PFSK-1 (cell line): ENCODE results near the gene AGPAT3.

ENCODE experiments used
- FOXP2 ChIP-seq: optimal IDR thresholded peaks from 2 replicates; pipeline ENCODE3; 2011; ENCODE audit warnings: borderline replicate concordance, control low read depth, inconsistent platforms; ENCODE audit not compliant: insufficient read depth; ENCODE audit errors: extremely low read length, extremely low read depth
- POLR2AphosphoS5 ChIP-seq: IDR thresholded peaks from 2 replicates; pipeline ENCODE4 v1.6.1; 2012; ENCODE audit warnings: low read depth, mild to moderate bottlenecking, control low read depth, low read length, moderate library complexity
- SIN3A ChIP-seq: IDR thresholded peaks from 2 replicates; pipeline ENCODE4 v1.6.1; 2012; ENCODE audit warnings: mild to moderate bottlenecking, low read length, moderate library complexity, borderline replicate concordance; ENCODE audit not compliant: insufficient read depth
- TAF1 ChIP-seq: IDR thresholded peaks from 2 replicates; pipeline ENCODE4 v1.6.1; 2012; ENCODE audit warnings: low read length, control low read depth, borderline replicate concordance; ENCODE audit not compliant: insufficient read depth
- TF ChIP-seq, protein P1 (sequence below), 2 experiments: IDR thresholded peaks; 2 replicates each; pipeline versions ENCODE4 v1.6.1 to v1.8.0; 2011 to 2012; ENCODE audit warnings: low read depth in 2 of 2, low read length in 2 of 2, control low read depth in 1 of 2, inconsistent platforms in 1 of 2, mild to moderate bottlenecking in 1 of 2, moderate library complexity in 1 of 2; ENCODE audit not compliant: insufficient read depth in 1 of 2

Gene AGPAT3

DNA sequence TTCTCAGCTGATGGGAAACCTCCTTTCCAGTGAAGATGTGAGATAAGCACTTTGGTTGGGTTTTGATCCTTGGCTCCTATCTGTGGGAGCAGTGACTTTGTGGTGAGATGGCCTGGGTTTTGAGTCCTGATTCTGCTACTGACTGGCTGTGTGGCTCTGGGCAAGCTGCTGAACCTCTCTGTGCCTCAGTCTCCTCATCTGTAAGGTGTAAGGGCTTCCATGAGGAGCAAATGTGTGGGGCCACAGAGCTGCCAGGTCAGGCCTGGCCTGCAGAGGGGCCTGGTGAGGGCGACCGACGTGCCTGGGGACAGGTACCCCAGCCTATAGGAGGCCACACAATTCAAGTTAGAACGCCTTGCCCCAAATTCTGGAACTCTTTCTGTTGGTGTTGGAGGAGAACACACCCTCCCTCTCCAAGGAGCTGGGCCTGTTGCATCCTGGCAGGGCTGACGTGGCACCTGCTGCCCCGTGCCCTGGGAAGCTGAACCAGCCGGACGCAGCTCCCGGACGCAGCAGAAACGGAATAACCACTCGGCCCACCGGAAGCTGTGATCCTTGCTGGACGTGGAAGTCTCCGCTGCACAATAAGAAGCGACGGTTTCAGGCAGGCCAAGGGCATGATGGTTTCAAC is 62.7 kb downstream of the AGPAT3 start:
- TF ChIP-seq, protein P1, sequence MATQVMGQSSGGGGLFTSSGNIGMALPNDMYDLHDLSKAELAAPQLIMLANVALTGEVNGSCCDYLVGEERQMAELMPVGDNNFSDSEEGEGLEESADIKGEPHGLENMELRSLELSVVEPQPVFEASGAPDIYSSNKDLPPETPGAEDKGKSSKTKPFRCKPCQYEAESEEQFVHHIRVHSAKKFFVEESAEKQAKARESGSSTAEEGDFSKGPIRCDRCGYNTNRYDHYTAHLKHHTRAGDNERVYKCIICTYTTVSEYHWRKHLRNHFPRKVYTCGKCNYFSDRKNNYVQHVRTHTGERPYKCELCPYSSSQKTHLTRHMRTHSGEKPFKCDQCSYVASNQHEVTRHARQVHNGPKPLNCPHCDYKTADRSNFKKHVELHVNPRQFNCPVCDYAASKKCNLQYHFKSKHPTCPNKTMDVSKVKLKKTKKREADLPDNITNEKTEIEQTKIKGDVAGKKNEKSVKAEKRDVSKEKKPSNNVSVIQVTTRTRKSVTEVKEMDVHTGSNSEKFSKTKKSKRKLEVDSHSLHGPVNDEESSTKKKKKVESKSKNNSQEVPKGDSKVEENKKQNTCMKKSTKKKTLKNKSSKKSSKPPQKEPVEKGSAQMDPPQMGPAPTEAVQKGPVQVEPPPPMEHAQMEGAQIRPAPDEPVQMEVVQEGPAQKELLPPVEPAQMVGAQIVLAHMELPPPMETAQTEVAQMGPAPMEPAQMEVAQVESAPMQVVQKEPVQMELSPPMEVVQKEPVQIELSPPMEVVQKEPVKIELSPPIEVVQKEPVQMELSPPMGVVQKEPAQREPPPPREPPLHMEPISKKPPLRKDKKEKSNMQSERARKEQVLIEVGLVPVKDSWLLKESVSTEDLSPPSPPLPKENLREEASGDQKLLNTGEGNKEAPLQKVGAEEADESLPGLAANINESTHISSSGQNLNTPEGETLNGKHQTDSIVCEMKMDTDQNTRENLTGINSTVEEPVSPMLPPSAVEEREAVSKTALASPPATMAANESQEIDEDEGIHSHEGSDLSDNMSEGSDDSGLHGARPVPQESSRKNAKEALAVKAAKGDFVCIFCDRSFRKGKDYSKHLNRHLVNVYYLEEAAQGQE (IDR thresholded peaks at IDR 0.05; ENCODE audit: insufficient read depth in 1 of 2, low read depth in 2 of 2, low read length in 2 of 2), result no peak
- TF ChIP-seq TAF1 (no peak), FOXP2 (no peak), POLR2AphosphoS5 (no peak), SIN3A (no peak)

DNA sequence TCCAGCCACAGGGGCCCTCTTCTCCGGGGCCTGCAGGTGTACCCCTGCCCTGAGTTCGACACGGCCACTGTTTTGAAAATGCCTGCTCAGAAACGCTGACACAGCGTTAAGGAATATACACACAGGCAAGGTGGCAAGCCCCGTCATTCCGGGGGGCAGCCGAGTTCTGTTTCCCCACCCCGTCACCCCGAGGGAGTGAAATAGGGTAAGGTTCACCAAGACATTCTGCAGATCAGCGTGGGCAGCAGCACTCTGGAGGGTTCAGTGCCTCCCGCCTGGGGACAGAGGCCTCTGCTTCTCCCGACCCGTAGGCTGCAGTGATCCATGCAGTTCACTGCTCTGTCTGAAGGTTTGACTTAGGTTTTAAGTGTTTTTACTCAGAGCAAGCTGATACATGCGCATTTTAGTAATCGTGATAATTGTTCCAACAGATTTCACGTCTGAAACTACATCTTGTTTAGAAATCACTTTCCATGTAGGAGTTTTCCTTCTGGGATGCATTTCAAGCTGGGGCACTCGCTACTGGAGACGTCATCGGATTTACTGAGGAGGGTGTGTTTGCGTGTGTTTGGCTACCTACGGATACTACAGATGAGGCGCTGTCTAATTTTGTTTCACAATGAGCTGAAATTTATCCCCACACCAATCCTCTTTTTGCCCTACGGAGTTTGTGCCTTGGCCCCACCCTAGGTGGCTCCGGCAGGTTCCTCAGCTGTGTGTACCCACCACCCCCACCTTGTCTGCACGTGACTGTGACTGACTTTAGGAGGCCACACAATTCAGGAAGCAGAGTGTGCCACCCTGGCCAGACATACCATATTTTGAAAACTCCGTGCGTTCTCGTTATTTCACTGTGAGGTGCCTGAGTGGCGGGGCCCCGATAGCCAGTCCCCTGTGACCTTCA is 63.5 kb downstream of the AGPAT3 start:
- TF ChIP-seq TAF1 (no peak), FOXP2 (no peak), SIN3A (no peak), POLR2AphosphoS5 (no peak)
- TF ChIP-seq, protein P1 (IDR thresholded peaks at IDR 0.05; ENCODE audit: insufficient read depth in 1 of 2, low read depth in 2 of 2, low read length in 2 of 2), result no peak

DNA sequence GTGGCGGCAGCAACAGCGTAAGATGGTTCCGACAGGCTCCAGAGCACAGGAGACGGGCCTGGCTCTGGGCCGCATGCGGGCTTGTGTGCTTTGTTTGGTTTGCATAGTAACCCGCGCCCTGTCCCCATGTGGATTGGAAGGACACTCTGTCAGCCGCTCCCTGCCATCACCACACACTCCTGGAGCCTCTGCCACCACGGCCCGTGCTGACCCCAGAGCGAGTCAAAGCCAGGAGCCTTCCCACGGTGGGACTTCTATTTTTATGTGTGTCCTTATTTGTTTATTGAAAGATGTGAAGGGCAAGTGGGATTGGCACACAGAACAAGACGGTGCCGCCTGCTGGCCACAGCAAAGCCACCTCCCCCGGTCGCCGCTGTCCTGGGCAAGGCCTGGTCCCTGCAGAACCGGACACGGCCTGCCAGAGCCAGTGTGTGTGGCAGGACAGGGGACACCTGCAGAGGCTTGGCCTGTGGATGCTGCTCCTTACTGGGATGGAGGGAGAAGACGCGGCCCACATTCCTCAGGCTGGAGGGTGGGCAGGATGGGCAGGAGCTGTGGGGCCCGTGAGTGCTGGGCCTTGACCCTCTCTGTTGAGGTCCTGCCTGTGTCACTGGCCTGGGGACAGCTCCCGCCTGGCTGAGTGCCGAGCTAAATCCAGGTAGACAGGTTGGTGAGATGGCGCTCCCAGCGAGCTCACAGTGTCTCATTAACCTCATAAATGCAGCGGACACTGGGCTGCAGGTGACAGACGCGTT is 64.4 kb downstream of the AGPAT3 start:
- TF ChIP-seq, protein P1 (IDR thresholded peaks at IDR 0.05; ENCODE audit: insufficient read depth in 1 of 2, low read depth in 2 of 2, low read length in 2 of 2), result no peak
- TF ChIP-seq TAF1, result no peak
- TF ChIP-seq POLR2AphosphoS5, result no peak
- no peak for TF ChIP-seq FOXP2
- TF ChIP-seq SIN3A, result no peak

DNA sequence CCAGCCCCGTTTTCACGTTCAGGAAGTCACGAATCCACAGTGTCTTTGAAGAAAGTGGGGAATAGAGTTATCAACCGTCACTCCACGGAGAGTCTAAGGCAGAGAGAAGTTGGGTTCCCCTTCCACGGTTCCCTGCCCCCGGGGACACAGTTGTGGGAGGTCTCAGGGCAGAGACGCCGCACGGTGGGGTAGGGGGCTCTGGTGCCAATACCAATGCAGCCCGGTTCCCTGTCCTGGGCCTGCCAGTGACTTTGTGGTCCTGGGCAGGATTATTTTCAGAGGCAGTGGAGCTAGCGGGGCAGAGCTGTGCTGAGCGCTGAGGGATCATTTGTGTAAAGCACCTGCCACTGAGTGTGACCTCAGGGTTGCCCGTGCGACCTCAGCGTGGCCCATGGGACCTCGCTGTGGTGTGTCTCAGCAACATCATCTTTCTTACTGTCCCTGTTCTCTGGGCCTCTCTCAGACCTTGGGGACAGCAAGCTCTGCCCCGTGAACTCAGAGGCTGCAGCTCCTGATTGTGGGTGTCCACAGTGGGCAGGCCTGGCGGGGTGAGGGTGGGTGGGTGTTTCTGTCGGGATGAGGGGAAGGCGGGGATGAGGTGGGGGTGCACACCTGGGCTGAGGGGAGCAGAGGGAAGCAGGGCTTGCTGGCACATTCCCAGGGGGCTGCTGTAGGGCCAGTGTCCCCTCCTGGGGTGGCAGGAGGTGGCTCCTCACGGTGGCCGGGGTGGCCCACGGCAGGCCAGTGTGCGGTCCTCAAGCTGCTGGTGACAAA is 65.2 kb downstream of the AGPAT3 start:
- no peak for TF ChIP-seq TAF1
- no peak for TF ChIP-seq SIN3A
- TF ChIP-seq, protein P1 (IDR thresholded peaks at IDR 0.05; ENCODE audit: insufficient read depth in 1 of 2, low read depth in 2 of 2, low read length in 2 of 2), result no peak
- TF ChIP-seq POLR2AphosphoS5, result no peak
- no peak for TF ChIP-seq FOXP2
